Ectodermal cell (in vitro differentiated cells): ENCODE data around the gene NEXMIF.
"Not testable (repeated sequence)": the region's sequence is repeated elsewhere in the genome, so short reads cannot be mapped to it uniquely, and the experiment has no call there.

Experiments used
- H3K27ac ChIP-seq: 2 replicates; pipeline ENCODE4 v1.7.0; 2013; ENCODE audit warnings: mild to moderate bottlenecking, low read depth, low read length; ENCODE audit not compliant: insufficient read depth, poor library complexity, severe bottlenecking
- H3K27me3 ChIP-seq: 2 replicates; pipeline ENCODE4 v1.7.0; 2013; ENCODE audit warnings: mild to moderate bottlenecking, low read length; ENCODE audit not compliant: insufficient read depth, control insufficient read depth, poor library complexity, severe bottlenecking
- H3K36me3 ChIP-seq: one replicate; pipeline ENCODE4 v1.7.0; 2013; ENCODE audit warnings: low read length; ENCODE audit not compliant: control insufficient read depth, insufficient read depth
- H3K4me1 ChIP-seq: one replicate; pipeline ENCODE4 v1.7.0; 2013; ENCODE audit warnings: low read length; ENCODE audit not compliant: control insufficient read depth, insufficient read depth
- H3K4me3 ChIP-seq: 2 replicates; pipeline ENCODE4 v1.7.0; 2013; ENCODE audit warnings: low read depth, low read length, control low read depth; ENCODE audit not compliant: insufficient read depth
- H3K9me3 ChIP-seq: 2 replicates; pipeline ENCODE4 v1.7.0; 2013; ENCODE audit warnings: mild to moderate bottlenecking, low read length, moderate library complexity; ENCODE audit not compliant: control insufficient read depth
- WGBS, 2 experiments: methylation state at CpG; one replicate each; pipeline ENCODE4 v1.1.7; 2013; ENCODE audit warnings: missing lambda C conversion rate in 2 of 2; 5-methylcytosine and 5-hydroxymethylcytosine counted together

NEXMIF gene

GRCh38 chrX:74906417-74906816, 18.8 kb downstream of the NEXMIF start:
- 98 to 99% methylated on average over 3 of the region's 3 CpGs for WGBS, 2 experiments

DNA sequence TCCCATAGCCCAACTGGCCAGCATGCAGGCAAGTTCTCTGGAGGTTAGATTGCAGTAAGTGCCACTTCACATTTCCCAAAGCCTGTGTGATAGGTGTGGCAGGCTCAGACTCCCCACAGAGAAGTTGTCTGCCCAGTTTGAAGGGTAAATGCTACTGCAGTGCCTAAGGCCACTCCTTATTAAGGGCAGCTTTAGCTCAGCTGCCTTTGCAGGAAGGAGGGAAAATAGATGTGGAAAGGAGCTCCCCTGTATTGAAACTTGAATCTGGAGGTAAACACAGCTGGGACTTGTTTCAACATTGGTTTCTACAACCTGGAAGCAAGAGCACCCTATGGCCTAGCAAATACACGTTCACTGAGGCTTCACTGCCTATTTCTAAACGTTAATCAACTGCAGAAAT, 22.4 kb downstream of the NEXMIF start:
- WGBS, 2 experiments, result 78% methylated on average over 2 of the region's 2 CpGs; no CpG with 5 or more reads in 1 of the 2 experiments
- Histone ChIP-seq H3K27ac (no peak overlapping the region), H3K4me3 (no peak overlapping the region), H3K9me3 (no peaks in the 10 kb centered on the region), H3K27me3 (no peaks in the 10 kb centered on the region), H3K4me1 (no peaks in the 10 kb centered on the region), H3K36me3 (no peaks in the 10 kb centered on the region)

More at GRCh38 chrX:74906417-74906816, 18.8 kb downstream of the NEXMIF start:
- Histone ChIP-seq H3K4me3 (no peak overlapping the region), H3K27ac (no peak overlapping the region), H3K9me3 (no peaks in the 10 kb centered on the region), H3K27me3 (no peaks in the 10 kb centered on the region), H3K4me1 (no peaks in the 10 kb centered on the region), H3K36me3 (no peaks in the 10 kb centered on the region)

DNA sequence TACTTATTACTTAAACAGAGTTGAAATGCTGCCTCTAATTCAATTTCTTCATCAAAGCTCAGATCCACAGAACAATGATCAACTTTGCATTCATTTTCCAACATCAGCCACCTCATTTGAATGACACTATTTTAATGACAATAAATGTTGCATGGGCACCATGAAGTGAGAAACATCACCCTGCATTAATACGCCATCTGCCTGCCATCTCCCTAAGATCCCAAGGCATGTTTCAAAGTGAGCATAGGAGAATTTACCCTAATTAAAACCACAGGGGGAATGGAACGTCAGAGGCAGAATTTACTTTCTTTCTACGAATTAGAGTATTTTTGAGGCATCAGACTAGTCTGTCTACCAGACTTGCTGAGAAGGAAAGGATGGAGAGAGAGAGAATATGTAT, 32.7 kb downstream of the NEXMIF start:
- Histone ChIP-seq H3K4me3 (no peak overlapping the region), H3K27ac (no peak overlapping the region), H3K4me1 (no peaks in the 10 kb centered on the region), H3K27me3 (no peaks in the 10 kb centered on the region), H3K9me3 (no peaks in the 10 kb centered on the region), H3K36me3 (no peaks in the 10 kb centered on the region)
- WGBS, 2 experiments, result 77 to 90% methylated on average over 3 of the region's 3 CpGs

DNA sequence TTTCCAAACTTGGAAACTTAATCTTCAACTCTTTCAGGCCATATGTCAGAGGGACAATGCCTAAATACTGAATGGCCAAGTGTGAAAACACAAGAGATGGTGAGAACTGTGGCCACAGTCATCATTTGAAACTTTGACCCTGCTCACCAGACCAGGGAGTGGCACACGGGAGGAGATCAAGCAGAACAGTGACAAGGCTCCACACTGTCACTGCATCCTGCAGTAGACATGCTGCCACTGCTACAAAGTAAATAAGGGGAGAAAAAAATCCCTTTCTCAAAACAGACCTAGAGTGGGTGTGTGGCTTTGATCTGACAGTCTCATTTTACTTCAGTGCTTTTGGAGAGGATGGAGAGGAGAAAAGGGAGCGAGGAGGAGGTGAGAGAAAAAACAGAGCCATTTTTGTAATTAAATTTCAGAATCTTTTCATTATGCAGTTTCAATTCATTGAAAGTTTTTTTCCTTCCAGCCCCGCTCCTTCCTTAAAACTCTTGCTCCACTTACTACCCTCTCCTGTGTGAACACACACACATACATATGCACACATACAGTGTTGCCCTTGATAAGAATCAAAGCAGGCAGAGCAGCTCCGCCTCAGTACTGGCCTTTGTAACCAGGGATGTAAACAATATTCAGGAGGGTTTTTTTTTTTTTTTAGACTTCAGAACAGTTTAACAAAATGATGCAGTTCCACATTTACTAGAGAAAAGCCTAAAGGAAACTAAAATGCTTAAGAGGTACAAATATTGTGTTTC, 34.4 kb downstream of the NEXMIF start:
- Histone ChIP-seq H3K27me3 (no peaks in the 10 kb centered on the region), H3K9me3 (no peaks in the 10 kb centered on the region), H3K4me1 (no peaks in the 10 kb centered on the region), H3K27ac (no peak overlapping the region), H3K4me3 (no peak overlapping the region), H3K36me3 (no peaks in the 10 kb centered on the region)
- 66 to 97% methylated on average over 2 to 3 of the region's 4 CpGs for WGBS, 2 experiments

DNA sequence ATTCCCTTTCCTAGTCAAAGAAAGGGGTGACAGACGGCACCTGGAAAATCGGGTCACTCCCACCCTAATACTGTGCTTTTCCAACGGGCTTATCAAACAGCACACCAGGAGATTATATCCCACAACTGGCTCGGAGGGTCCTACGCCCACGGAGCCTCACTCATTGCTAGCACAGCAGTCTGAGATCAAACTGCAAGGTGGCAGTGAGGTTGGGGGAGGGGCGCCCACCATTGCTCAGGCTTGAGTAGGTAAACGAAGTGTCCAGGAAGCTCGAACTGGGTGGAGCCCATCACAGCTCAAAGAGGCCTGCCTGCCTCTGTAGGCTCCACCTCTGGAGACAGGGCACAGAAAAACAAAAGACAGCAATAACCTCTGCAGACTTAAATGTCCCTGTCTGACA, 42.9 kb downstream of the NEXMIF start:
- not testable (repeated sequence) for H3K9me3 ChIP-seq, H3K27ac ChIP-seq, H3K36me3 ChIP-seq, H3K27me3 ChIP-seq, H3K4me3 ChIP-seq, H3K4me1 ChIP-seq
- 95 to 99% methylated on average over 8 to 9 of the region's 9 CpGs for WGBS, 2 experiments

DNA sequence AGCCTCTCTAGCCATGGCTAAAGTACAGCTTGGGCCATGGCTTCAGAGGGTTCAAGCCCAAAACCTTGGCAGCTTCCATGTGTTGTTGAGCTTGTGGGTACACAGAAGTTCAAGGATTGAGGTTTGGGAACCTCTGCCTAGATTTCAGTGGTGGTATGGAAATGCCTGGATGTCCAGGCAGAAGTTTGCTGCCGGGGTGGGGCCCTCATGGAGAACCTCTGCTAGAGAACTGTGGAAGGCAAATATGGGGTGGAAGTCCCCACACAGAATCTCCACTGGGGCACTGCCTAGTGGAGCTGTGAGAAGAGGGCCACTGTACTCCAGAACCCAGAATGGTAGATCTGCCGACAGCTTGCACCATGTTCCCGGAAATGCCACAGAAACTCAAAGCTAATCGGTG, 59.5 kb downstream of the NEXMIF start:
- Histone ChIP-seq H3K27ac (no peak overlapping the region), H3K4me3 (no peak overlapping the region), H3K4me1 (no peaks in the 10 kb centered on the region), H3K36me3 (no peaks in the 10 kb centered on the region), H3K27me3 (no peaks in the 10 kb centered on the region), H3K9me3 (no peaks in the 10 kb centered on the region)
- WGBS, 2 experiments, result 94 to 95% methylated on average over 4 of the region's 4 CpGs

DNA sequence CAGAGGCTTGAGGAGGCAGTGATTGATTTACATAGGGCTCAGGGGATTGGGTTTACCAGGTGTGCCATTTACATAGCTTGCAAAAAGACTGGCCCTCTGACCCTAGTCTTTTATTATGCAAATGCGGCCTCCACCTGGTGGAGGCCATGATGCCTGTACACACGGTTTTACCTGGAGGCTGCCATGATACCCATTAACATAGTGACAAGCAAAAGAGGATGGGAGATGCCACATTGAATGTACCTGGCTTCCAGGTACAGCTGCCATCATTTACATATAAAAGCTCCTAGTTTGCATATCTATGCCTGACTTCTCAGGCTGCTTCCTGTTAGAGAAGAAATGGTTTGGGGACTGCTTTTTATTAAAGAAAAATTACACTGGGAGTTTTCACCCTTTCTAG, 72.0 kb downstream of the NEXMIF start:
- Histone ChIP-seq H3K4me3 (no peak overlapping the region), H3K27me3 (no peaks in the 10 kb centered on the region), H3K9me3 (no peaks in the 10 kb centered on the region), H3K36me3 (no peaks in the 10 kb centered on the region), H3K27ac (no peak overlapping the region), H3K4me1 (no peaks in the 10 kb centered on the region)
- WGBS, 2 experiments, result 84 to 85% methylated on average over 2 of the region's 2 CpGs

DNA sequence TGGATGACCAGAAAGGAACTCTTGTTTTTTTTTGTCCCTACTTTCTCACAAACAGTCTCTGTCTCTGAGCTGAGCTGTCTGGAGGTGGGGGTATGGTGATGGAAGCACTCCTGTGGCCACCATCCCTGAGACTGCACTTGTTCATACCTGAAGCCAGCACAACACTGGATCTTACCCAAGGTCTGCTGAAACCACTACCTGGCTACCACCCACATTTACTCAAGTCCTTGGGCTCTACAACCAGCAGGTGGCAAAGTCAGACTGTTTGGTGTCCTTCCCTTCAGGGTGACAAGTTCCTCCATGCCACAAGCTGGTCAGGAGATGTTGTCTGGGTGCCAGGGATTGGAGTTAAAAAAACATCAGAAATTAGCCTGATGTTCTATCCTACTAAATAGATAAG, 89.7 kb downstream of the NEXMIF start:
- Histone ChIP-seq H3K27me3 (no peaks in the 10 kb centered on the region), H3K36me3 (no peaks in the 10 kb centered on the region), H3K4me1 (no peaks in the 10 kb centered on the region), H3K4me3 (no peak overlapping the region), H3K27ac (no peak overlapping the region), H3K9me3 (no peaks in the 10 kb centered on the region)

- H3K36me3 ChIP-seq, H3K4me3 ChIP-seq, H3K27me3 ChIP-seq, H3K4me1 ChIP-seq, H3K9me3 ChIP-seq, H3K27ac ChIP-seq: not testable (repeated sequence)
- 86% methylated on average over 1 of the region's 2 CpGs; no CpG with 5 or more reads in 1 of the 2 experiments for WGBS, 2 experiments
Observed at GRCh38 chrX:74819797-74820196, 105.5 kb downstream of the NEXMIF start.

- H3K9me3 ChIP-seq, result no peaks in the 10 kb centered on the region
- no peaks in the 10 kb centered on the region for H3K4me1 ChIP-seq
- H3K27me3 ChIP-seq, result no peaks in the 10 kb centered on the region
- H3K36me3 ChIP-seq, result no peaks in the 10 kb centered on the region
- no peak overlapping the region for H3K4me3 ChIP-seq
- H3K27ac ChIP-seq, result no peak overlapping the region
Observed at GRCh38 chrX:74814681-74815080, 110.6 kb downstream of the NEXMIF start.

GRCh38 chrX:74804574-74804973, 120.7 kb downstream of the NEXMIF start:
- no peaks in the 10 kb centered on the region for H3K27me3 ChIP-seq
- no peak overlapping the region for H3K27ac ChIP-seq
- 90 to 93% methylated on average over 4 to 5 of the region's 5 CpGs for WGBS, 2 experiments
- no peak overlapping the region for H3K4me3 ChIP-seq
- H3K9me3 ChIP-seq, result no peaks in the 10 kb centered on the region
- H3K36me3 ChIP-seq, result no peaks in the 10 kb centered on the region
- no peaks in the 10 kb centered on the region for H3K4me1 ChIP-seq
